ENCODE data around the gene OVCA2.
"Not testable (repeated sequence)": the region's sequence is repeated elsewhere in the genome, so short reads cannot be mapped to it uniquely, and the experiment has no call there.

OVCA2 gene

GRCh38 chr17:2003525-2003924 lies 38.3 kb upstream of the OVCA2 start:
- H3K4me3 ChIP-seq (ENCODE audit: low read length), result no peak overlapping the region
- H3K9me3 ChIP-seq (ENCODE audit: insufficient read depth, low read depth, low read length), result no peaks in the 10 kb centered on the region
- no peaks in the 10 kb centered on the region; the same call in 1 of the 2 replicates for H3K4me1 ChIP-seq (ENCODE audit: insufficient read depth, low read length)
- H3K9ac ChIP-seq (ENCODE audit: low read depth, low read length), result no peak overlapping the region
- H3K36me3 ChIP-seq (ENCODE audit: insufficient read depth, low read depth, low read length), result no peaks in the 10 kb centered on the region
- H3K27ac ChIP-seq (ENCODE audit: low read length), result no peak overlapping the region
- H3K27me3 ChIP-seq (ENCODE audit: insufficient read depth, low read length), result peaks cover 17% of the 10 kb centered on the region

GRCh38 chr17:2004435-2004952 lies 37.3 kb upstream of the OVCA2 start:
- Histone ChIP-seq H3K4me3 (ENCODE audit: low read length) (no peak overlapping the region), H3K36me3 (ENCODE audit: insufficient read depth, low read depth, low read length) (no peaks in the 10 kb centered on the region), H3K27me3 (ENCODE audit: insufficient read depth, low read length) (peaks cover 7% of the 10 kb centered on the region), H3K9me3 (ENCODE audit: insufficient read depth, low read depth, low read length) (no peaks in the 10 kb centered on the region), H3K9ac (ENCODE audit: low read depth, low read length) (no peak overlapping the region), H3K27ac (ENCODE audit: low read length) (no peak overlapping the region), H3K4me1 (ENCODE audit: insufficient read depth, low read length) (no peaks in the 10 kb centered on the region; the same call in 1 of the 2 replicates)

- H3K27me3 ChIP-seq (ENCODE audit: insufficient read depth, low read length), result peaks cover 19% of the 10 kb centered on the region
- H3K9ac ChIP-seq (ENCODE audit: low read depth, low read length), result no peak overlapping the region
- no peak overlapping the region for H3K4me3 ChIP-seq (ENCODE audit: low read length)
- no peaks in the 10 kb centered on the region for H3K36me3 ChIP-seq (ENCODE audit: insufficient read depth, low read depth, low read length)
- peaks cover 12% of the 10 kb centered on the region for H3K4me1 ChIP-seq (ENCODE audit: insufficient read depth, low read length)
- no peak overlapping the region for H3K27ac ChIP-seq (ENCODE audit: low read length)
- no peaks in the 10 kb centered on the region for H3K9me3 ChIP-seq (ENCODE audit: insufficient read depth, low read depth, low read length)
Observed at GRCh38 chr17:2008332-2009126, 33.3 kb upstream of the OVCA2 start.

GRCh38 chr17:2009737-2010136 lies 32.1 kb upstream of the OVCA2 start:
- Histone ChIP-seq H3K27me3 (ENCODE audit: insufficient read depth, low read length) (peaks cover 19% of the 10 kb centered on the region), H3K27ac (ENCODE audit: low read length) (no peak overlapping the region), H3K4me3 (ENCODE audit: low read length) (no peak overlapping the region), H3K9ac (ENCODE audit: low read depth, low read length) (no peak overlapping the region), H3K9me3 (ENCODE audit: insufficient read depth, low read depth, low read length) (no peaks in the 10 kb centered on the region), H3K4me1 (ENCODE audit: insufficient read depth, low read length) (peaks cover 12% of the 10 kb centered on the region), H3K36me3 (ENCODE audit: insufficient read depth, low read depth, low read length) (no peaks in the 10 kb centered on the region)

GRCh38 chr17:2011411-2012371 lies 30.1 kb upstream of the OVCA2 start:
- H3K27ac ChIP-seq (ENCODE audit: low read length), result no peak overlapping the region
- 0 out of 2 replicates have a peak overlapping the region, but pooled peaks have one; percentile 26 for H3K4me3 ChIP-seq (ENCODE audit: low read length)
- H3K9ac ChIP-seq (ENCODE audit: low read depth, low read length), result no peak overlapping the region

GRCh38 chr17:2012499-2012898 lies 29.3 kb upstream of the OVCA2 start:
- Histone ChIP-seq H3K36me3 (ENCODE audit: insufficient read depth, low read depth, low read length) (no peaks in the 10 kb centered on the region), H3K4me3 (ENCODE audit: low read length) (no peak overlapping the region), H3K4me1 (ENCODE audit: insufficient read depth, low read length) (peaks cover 12% of the 10 kb centered on the region), H3K9me3 (ENCODE audit: insufficient read depth, low read depth, low read length) (no peaks in the 10 kb centered on the region), H3K27ac (ENCODE audit: low read length) (no peak overlapping the region), H3K9ac (ENCODE audit: low read depth, low read length) (no peak overlapping the region), H3K27me3 (ENCODE audit: insufficient read depth, low read length) (peaks cover 25% of the 10 kb centered on the region)

More at GRCh38 chr17:2011411-2012371, 30.1 kb upstream of the OVCA2 start:
- H3K4me1 ChIP-seq (ENCODE audit: insufficient read depth, low read length), result peaks cover 12% of the 10 kb centered on the region
- no peaks in the 10 kb centered on the region for H3K9me3 ChIP-seq (ENCODE audit: insufficient read depth, low read depth, low read length)
- no peaks in the 10 kb centered on the region for H3K36me3 ChIP-seq (ENCODE audit: insufficient read depth, low read depth, low read length)
- peaks cover 19% of the 10 kb centered on the region for H3K27me3 ChIP-seq (ENCODE audit: insufficient read depth, low read length)

- Histone ChIP-seq H3K4me1 (ENCODE audit: insufficient read depth, low read length) (peaks cover 12% of the 10 kb centered on the region), H3K27me3 (ENCODE audit: insufficient read depth, low read length) (peaks cover 34% of the 10 kb centered on the region)
- H3K9me3 ChIP-seq (ENCODE audit: insufficient read depth, low read depth, low read length); H3K9ac ChIP-seq (ENCODE audit: low read depth, low read length); H3K27ac ChIP-seq (ENCODE audit: low read length); H3K4me3 ChIP-seq (ENCODE audit: low read length); H3K36me3 ChIP-seq (ENCODE audit: insufficient read depth, low read depth, low read length): not testable (repeated sequence)
Observed at GRCh38 chr17:2013220-2013993, 28.4 kb upstream of the OVCA2 start.

GRCh38 chr17:2013994-2014317 lies 27.9 kb upstream of the OVCA2 start:
- Histone ChIP-seq H3K9ac (ENCODE audit: low read depth, low read length) (no peak overlapping the region), H3K36me3 (ENCODE audit: insufficient read depth, low read depth, low read length) (no peaks in the 10 kb centered on the region), H3K27me3 (ENCODE audit: insufficient read depth, low read length) (peaks cover 39% of the 10 kb centered on the region), H3K4me3 (ENCODE audit: low read length) (no peak overlapping the region), H3K27ac (ENCODE audit: low read length) (no peak overlapping the region), H3K9me3 (ENCODE audit: insufficient read depth, low read depth, low read length) (no peaks in the 10 kb centered on the region), H3K4me1 (ENCODE audit: insufficient read depth, low read length) (peaks cover 12% of the 10 kb centered on the region)

- Histone ChIP-seq H3K4me1 (ENCODE audit: insufficient read depth, low read length) (peaks cover 12% of the 10 kb centered on the region), H3K27me3 (ENCODE audit: insufficient read depth, low read length) (peaks cover 53% of the 10 kb centered on the region), H3K27ac (ENCODE audit: low read length) (no peak overlapping the region), H3K4me3 (ENCODE audit: low read length) (no peak overlapping the region), H3K9me3 (ENCODE audit: insufficient read depth, low read depth, low read length) (no peaks in the 10 kb centered on the region), H3K9ac (ENCODE audit: low read depth, low read length) (no peak overlapping the region), H3K36me3 (ENCODE audit: insufficient read depth, low read depth, low read length) (no peaks in the 10 kb centered on the region)
Observed at GRCh38 chr17:2015314-2015713, 26.5 kb upstream of the OVCA2 start.

- Histone ChIP-seq H3K27me3 (ENCODE audit: insufficient read depth, low read length) (peaks cover 60% of the 10 kb centered on the region), H3K4me3 (ENCODE audit: low read length) (no peak overlapping the region), H3K27ac (ENCODE audit: low read length) (no peak overlapping the region), H3K4me1 (ENCODE audit: insufficient read depth, low read length) (peaks cover 8% of the 10 kb centered on the region), H3K36me3 (ENCODE audit: insufficient read depth, low read depth, low read length) (no peaks in the 10 kb centered on the region), H3K9ac (ENCODE audit: low read depth, low read length) (no peak overlapping the region), H3K9me3 (ENCODE audit: insufficient read depth, low read depth, low read length) (no peaks in the 10 kb centered on the region)
Observed at GRCh38 chr17:2016494-2016893, 25.3 kb upstream of the OVCA2 start.

- Histone ChIP-seq H3K36me3 (ENCODE audit: insufficient read depth, low read depth, low read length) (no peaks in the 10 kb centered on the region), H3K27me3 (ENCODE audit: insufficient read depth, low read length) (peaks cover 57% of the 10 kb centered on the region), H3K4me1 (ENCODE audit: insufficient read depth, low read length) (no peaks in the 10 kb centered on the region; the same call in 1 of the 2 replicates), H3K27ac (ENCODE audit: low read length) (no peak overlapping the region), H3K4me3 (ENCODE audit: low read length) (no peak overlapping the region), H3K9me3 (ENCODE audit: insufficient read depth, low read depth, low read length) (no peaks in the 10 kb centered on the region), H3K9ac (ENCODE audit: low read depth, low read length) (no peak overlapping the region)
Observed at GRCh38 chr17:2017274-2017941, 24.4 kb upstream of the OVCA2 start.

Measured in iPS-20b (cell line).